Muscle of leg (tissue), 11 donors: ENCODE measurements around the gene ZNHIT2. TPM values are rescaled to one million over a fixed set of nuclear protein-coding genes. Genes with fewer than 3 reads are reported as not detected.
A peak's percentile ranks its signal among the peaks of the same experiment; 100 is the strongest.

Experiments used
- DNase-seq: peaks from one replicate; pipeline ENCODE4 v3.0.0; 2013
- H3K27ac ChIP-seq: one replicate; pipeline ENCODE4 v1.5.1; 2013; ENCODE audit warnings: mild to moderate bottlenecking, low read length, control low read depth
- H3K27me3 ChIP-seq: one replicate; pipeline ENCODE4 v1.6.1; 2013; ENCODE audit warnings: low read length; ENCODE audit not compliant: control insufficient read depth, insufficient read depth
- H3K36me3 ChIP-seq: one replicate; pipeline ENCODE4 v1.6.1; 2013; ENCODE audit warnings: low read length; ENCODE audit not compliant: control insufficient read depth, insufficient read depth
- H3K4me1 ChIP-seq: one replicate; pipeline ENCODE4 v1.6.1; 2013; ENCODE audit warnings: low read length; ENCODE audit not compliant: control insufficient read depth, insufficient read depth
- H3K4me3 ChIP-seq: one replicate; pipeline ENCODE4 v1.5.1; 2013; ENCODE audit warnings: low read length, control low read depth
- H3K9me3 ChIP-seq: replicated peaks from 2 replicates; pipeline ENCODE4 v1.6.1; 2013; ENCODE audit warnings: low read depth, low read length; ENCODE audit not compliant: control insufficient read depth
- WGBS: methylation state at CpG from one replicate; pipeline ENCODE4 v1.1.5; 2013; ENCODE audit warnings: missing lambda C conversion rate; ENCODE audit not compliant: insufficient coverage; 5-methylcytosine and 5-hydroxymethylcytosine counted together
- polyA plus RNA-seq, 8 donors: library from polyadenylated mRNA; unstranded; fragments of 120-200 nt; gene quantifications; one replicate each; pipeline versions ENCODE4 v1.2.1 to v1.2.3, GENCODE V29; 2013; ENCODE audit warnings: inconsistent platforms in 1 of 8, low replicate concordance in 1 of 8; ENCODE audit not compliant: insufficient read length in 8 of 8, insufficient read depth in 1 of 8
- total RNA-seq: library from RNA; stranded (reverse); fragments of 120-200 nt; gene quantifications from one replicate; pipeline ENCODE4 v1.2.4, GENCODE V29; 2013

The ZNHIT2 gene
- total and polyA plus RNA-seq, 9 donors, result 4.2 to 6.0 (median 4.8) TPM

DNA sequence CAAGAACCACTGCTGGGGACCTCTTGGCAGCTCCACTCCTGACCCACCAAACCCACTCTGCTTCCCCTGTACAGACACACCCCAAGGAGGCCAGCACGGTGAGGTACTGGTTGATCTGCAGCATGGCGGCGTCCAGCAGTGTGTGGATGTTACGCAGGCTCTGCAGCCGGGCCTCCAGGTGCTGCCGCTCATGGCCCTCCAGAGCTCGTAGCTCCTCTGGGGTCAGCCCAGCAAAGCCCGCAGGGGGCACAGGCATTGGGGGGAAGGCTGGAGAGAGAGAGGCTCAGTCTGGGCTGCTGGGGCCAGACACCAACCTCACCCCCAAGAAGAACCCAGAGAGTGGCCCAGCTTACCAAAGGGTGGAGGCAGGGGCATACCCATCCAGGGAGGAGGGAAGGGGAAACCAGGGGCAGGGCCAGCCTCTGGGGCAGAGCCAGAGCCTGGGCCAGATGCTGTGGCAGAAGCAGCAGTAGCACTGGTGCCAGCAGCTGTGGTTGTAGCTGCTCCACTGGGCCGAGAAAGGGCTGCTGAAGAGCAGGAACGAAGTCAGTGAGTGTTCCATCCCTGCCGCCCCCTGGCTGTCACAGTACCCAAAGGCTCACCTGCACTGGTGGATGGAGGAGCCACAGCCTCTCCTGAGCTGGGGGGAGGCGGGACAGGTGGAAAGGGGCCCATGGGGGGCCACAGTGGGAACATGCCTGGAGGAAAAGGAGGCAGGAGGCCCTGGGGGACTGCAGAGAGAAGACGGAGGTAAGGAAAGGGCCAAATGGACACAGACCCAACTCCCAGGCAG, 12.3 kb upstream of the ZNHIT2 start:
- H3K27ac ChIP-seq, result no peak overlapping the region
- H3K27me3 ChIP-seq, result no peaks in the 10 kb centered on the region
- H3K4me1 ChIP-seq, result peaks cover 22% of the 10 kb centered on the region
- DNase-seq, result peak; percentile 4
- no peak overlapping the region for H3K4me3 ChIP-seq
- H3K36me3 ChIP-seq, result peaks cover 83% of the 10 kb centered on the region
- 63% methylated on average over 4 of the region's 13 CpGs for WGBS
- H3K9me3 ChIP-seq, result no peaks in the 10 kb centered on the region

DNA sequence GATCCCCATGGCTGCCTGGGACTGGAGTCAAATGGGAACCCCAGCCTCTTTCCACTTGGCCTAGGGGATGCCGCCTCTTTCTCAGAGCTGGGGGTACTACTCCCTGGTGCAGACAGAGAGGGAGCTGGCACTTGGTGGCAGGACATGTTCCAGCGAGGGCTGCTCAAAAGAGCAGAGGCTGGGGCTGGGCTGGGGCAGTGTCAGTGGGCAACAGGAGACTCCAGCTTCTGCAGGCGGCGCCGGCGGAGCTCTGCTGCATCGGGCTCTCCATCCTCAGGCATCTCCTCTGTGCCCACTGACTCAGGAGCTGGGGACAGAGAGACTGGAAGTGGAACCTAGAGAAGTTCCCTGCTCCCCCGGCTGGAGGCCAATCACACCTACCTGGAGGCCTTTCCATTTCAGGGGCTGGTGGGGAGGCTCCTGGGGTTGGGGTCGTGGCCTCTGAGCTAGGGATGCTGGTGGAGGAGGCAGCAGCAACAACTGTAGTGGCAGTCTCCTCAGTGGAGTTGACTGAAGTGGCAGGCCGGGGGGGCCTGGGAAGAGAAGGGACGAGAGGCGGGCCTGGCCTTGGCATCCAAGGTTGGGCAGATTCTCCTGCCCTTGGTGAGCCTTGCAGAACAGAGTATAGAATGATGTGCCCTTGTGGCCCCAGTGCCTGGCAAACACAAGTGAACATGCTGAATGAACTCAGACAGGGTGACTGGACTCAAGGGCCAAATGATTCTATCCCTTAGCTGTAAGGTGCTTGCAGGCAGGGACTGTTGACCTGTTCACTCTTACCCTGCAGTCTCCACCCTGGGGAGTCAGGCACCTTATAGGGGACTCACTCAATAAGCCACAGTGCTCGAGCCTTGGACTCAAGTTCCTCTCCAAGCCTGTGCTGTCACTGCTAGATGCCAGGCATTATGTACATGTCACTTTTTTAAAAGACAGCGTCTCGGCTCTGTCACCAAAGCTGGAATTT, 11.0 kb upstream of the ZNHIT2 start:
- Histone ChIP-seq H3K4me1 (peaks cover 17% of the 10 kb centered on the region), H3K36me3 (peaks cover 90% of the 10 kb centered on the region), H3K27ac (no peak overlapping the region), H3K4me3 (no peak overlapping the region), H3K9me3 (no peaks in the 10 kb centered on the region), H3K27me3 (no peaks in the 10 kb centered on the region)
- WGBS, result 81% methylated on average over 8 of the region's 15 CpGs
- peak; percentile 5 for DNase-seq

- H3K4me3 ChIP-seq, result no peak overlapping the region
- H3K9me3 ChIP-seq, result no peaks in the 10 kb centered on the region
- no peak overlapping the region for H3K27ac ChIP-seq
- WGBS, result 82% methylated on average over 4 of the region's 12 CpGs
- peak; percentile 9 for DNase-seq
- no peaks in the 10 kb centered on the region for H3K27me3 ChIP-seq
- H3K4me1 ChIP-seq, result peaks cover 12% of the 10 kb centered on the region
- peaks cover 85% of the 10 kb centered on the region for H3K36me3 ChIP-seq
These were observed 10.1 kb upstream of the ZNHIT2 start for GRCh38 chr11:65127473-65128181.

DNA sequence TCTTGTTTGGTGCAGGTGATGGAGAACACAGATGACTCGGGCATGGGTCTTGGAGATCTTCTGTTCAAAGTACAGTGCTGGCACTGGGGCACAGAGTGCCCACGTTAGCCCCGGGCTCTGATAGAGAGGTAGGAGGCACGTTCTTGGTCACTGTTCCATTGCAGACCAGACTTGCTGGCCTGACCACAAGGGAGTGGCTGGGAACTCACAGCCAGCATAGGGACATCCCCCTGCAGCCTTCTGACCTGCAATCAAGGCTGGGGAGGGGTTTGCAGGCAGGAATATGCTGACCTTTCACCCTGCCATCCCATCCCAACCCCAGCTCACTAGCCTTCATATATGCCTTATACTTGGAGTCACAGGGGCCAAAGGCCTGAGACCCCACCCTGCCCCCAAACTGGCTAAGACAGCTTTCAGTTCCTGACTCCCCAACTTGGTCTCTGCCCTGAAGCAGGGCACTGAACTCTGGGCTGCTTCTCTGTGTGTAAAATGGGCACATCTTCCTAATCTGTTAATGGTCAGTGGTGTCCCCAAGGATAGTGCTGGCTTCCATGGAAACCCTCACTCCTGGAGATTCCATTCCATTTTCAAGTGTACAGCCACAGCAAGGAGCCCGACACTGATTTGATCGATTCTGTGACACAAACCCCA, 9.2 kb upstream of the ZNHIT2 start:
- peak; percentile 9 for DNase-seq
- WGBS, result 68% methylated on average over 4 of the region's 6 CpGs
- H3K4me3 ChIP-seq, result no peak overlapping the region
- H3K36me3 ChIP-seq, result peaks cover 76% of the 10 kb centered on the region
- H3K9me3 ChIP-seq, result no peaks in the 10 kb centered on the region
- H3K27me3 ChIP-seq, result no peaks in the 10 kb centered on the region
- no peak overlapping the region for H3K27ac ChIP-seq
- peaks cover 7% of the 10 kb centered on the region for H3K4me1 ChIP-seq

DNA sequence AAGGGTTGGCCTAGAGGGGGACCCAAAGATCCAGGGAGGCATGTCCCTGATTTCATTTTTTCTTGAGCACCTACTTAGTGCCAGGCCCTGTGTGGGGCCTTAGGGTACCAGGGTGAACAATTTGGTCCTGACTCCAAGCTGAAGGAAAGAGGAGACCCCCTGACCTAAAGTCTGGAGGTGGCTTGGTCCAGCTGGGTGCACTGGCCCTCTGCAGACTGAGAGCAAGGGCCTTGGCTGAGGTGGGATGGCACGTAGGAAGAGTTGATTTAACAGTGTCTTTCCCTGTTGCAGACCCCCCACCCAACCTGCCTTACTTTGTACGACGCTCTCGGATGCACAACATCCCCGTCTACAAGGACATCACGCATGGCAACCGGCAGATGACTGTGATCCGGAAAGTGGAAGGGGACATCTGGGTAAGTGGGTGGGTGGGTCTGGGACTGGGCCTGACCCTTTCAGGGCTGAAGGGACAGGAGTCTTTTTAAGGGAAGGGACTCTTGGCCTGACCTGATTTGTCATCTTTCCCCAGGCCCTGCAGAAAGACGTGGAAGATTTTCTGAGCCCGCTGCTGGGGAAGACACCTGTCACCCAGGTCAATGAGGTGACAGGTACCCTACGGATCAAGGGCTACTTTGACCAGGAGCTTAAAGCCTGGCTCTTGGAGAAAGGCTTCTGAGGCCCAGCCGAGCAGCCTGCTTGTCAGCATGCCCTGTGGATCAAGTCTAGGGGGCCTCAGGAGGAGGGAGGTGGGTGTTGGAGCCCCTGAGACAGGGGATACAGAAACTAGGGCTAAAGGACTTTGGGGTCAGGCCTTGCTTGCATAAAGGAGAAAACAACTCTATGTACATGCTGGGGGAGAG, 7.9 kb upstream of the ZNHIT2 start:
- Histone ChIP-seq H3K9me3 (no peaks in the 10 kb centered on the region), H3K27ac (no peak overlapping the region), H3K4me1 (peaks cover 17% of the 10 kb centered on the region), H3K27me3 (no peaks in the 10 kb centered on the region), H3K36me3 (peaks cover 71% of the 10 kb centered on the region), H3K4me3 (no peak overlapping the region)
- 85% methylated on average over 4 of the region's 12 CpGs for WGBS
- DNase-seq, result no peak

- H3K36me3 ChIP-seq, result peaks cover 71% of the 10 kb centered on the region
- no peak overlapping the region for H3K4me3 ChIP-seq
- no peaks in the 10 kb centered on the region for H3K9me3 ChIP-seq
- no peaks in the 10 kb centered on the region for H3K27me3 ChIP-seq
- peaks cover 17% of the 10 kb centered on the region for H3K4me1 ChIP-seq
- H3K27ac ChIP-seq, result no peak overlapping the region
- WGBS, result 83% methylated on average over 1 of the region's 5 CpGs
- peak; percentile 6 for DNase-seq
These were observed 7.1 kb upstream of the ZNHIT2 start for GRCh38 chr11:65124480-65125196.

DNA sequence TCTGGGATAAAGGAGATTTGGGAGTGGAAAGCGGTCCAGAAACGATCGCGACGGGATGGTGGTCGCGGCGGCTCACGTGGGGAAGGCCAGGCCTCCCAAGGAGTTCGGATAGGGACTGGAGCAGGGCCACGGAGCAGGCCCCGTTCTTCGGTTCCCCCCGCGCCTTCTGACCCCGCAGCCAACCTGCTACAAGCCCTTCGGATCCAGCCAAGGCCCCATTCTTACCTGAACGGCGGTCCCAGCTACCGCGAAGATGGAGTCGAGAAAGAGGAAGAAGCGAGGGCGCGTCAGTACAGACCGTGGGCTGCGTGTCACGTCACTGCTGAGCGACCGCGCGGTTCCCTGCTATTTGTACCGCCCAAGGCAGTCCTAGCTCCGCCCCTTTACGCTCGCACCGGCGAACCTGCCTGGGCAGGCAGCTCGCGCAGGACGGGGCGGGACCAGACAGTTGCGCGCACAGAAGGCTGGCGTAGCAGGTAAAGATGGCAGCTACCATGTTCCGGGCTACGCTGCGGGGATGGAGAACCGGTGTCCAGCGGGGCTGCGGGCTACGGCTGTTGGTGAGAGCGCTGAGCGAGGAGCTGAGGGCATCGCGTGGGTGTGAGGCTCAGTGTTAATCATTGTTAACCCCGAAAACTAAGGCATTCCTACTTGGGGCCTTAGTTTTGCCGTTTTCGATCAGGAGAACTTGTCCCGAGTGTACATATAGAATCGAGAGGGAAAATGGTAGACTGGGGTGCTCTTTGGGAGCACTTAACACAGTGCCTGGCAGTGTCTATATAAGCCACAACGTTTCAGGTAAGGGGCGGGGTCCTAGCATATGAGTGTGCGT, 4.6 kb upstream of the ZNHIT2 start, which contains the start of the genes FAU and MRPL49:
Gene FAU (minus strand): TSS at position 270 of the 832 bp plus-strand sequence. CDS start 321 bp downstream, outside the sequence.
Gene MRPL49 (plus strand): TSS at position 457 of the 832 bp plus-strand sequence. CDS start 26 bp downstream, at position 483.
- peaks cover 20% of the 10 kb centered on the region for H3K4me1 ChIP-seq

DNA sequence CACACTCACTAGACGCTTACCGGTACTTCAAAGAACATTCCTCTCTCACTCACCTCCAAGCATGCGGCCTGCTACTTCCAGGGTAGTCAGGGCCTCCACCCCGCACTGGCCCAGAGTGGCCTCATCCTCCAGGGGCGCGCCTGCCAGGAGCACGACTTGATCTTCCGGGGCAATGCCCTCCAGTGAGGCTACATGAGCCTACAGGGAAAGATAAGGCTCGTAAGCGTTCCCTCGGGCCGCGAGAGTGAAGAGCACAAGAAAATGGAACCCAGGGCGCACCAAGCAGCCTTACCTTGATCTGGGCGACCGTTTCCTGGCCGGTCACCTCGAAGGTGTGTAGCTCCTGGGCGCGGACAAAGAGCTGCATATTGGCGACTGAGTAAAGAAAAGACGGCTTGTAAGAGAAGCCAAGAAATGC, 4.0 kb upstream of the ZNHIT2 start:
- Histone ChIP-seq H3K4me3 (peak overlapping the region; percentile 90), H3K9me3 (no peaks in the 10 kb centered on the region), H3K36me3 (peaks cover 57% of the 10 kb centered on the region), H3K27me3 (no peaks in the 10 kb centered on the region), H3K4me1 (peaks cover 25% of the 10 kb centered on the region), H3K27ac (peak overlapping the region; percentile 96)
- DNase-seq, result no peak
- 4% methylated on average over 21 of the region's 22 CpGs for whole genome bisulfite sequencing

More for the DNA sequence above, 4.6 kb upstream of the ZNHIT2 start, which contains the start of the genes FAU and MRPL49:
- peak within 1 kb of the TSS; percentile 90 for H3K4me3 ChIP-seq
- H3K36me3 ChIP-seq, result peaks cover 63% of the 10 kb centered on the region
- DNase-seq, result peak; percentile 98
- H3K9me3 ChIP-seq, result no peaks in the 10 kb centered on the region
- peak within 1 kb of the TSS; percentile 96 for H3K27ac ChIP-seq
- WGBS, result 0% methylated on average over 58 of the region's 64 CpGs
- no peaks in the 10 kb centered on the region for H3K27me3 ChIP-seq
